Lung (tissue), 12 donors: ENCODE data around the gene TRAF3. TPM values are rescaled to one million over a fixed set of nuclear protein-coding genes. Genes with fewer than 3 reads are reported as not detected.

Experiments
- ATAC-seq: fragments of 200-7000 bp; cut with Tn5 transposase; one replicate; pipeline ENCODE4 v1.9.1; 2020; ENCODE audit warnings: moderate number of reproducible peaks; ENCODE audit not compliant: insufficient read depth, low FRiP score
- DNase-seq, 3 donors: peaks; one replicate each; pipeline ENCODE4 v3.0.0-alpha.2; 2013 to 2017
- H3K27ac ChIP-seq, 2 donors: one replicate each; pipeline ENCODE4 v1.5.1; 2013; ENCODE audit warnings: mild to moderate bottlenecking in 2 of 2, moderate library complexity in 2 of 2, control low read depth in 1 of 2, inconsistent platforms in 1 of 2, low read depth in 1 of 2, low read length in 1 of 2
- H3K27me3 ChIP-seq, 3 donors: one replicate each; pipeline ENCODE4 v1.5.1; 2013; ENCODE audit warnings: low read length in 2 of 3; ENCODE audit not compliant: control insufficient read depth in 3 of 3, insufficient read depth in 3 of 3
- H3K36me3 ChIP-seq, 4 donors: one replicate each; pipeline ENCODE4 v1.5.1; 2013; ENCODE audit warnings: low read length in 4 of 4, mild to moderate bottlenecking in 1 of 4, moderate library complexity in 1 of 4; ENCODE audit not compliant: control insufficient read depth in 4 of 4, insufficient read depth in 4 of 4
- H3K4me1 ChIP-seq, 5 donors: one replicate each; pipeline ENCODE4 v1.5.1; 2013; ENCODE audit warnings: low read length in 5 of 5, mild to moderate bottlenecking in 2 of 5, moderate library complexity in 1 of 5; ENCODE audit not compliant: control insufficient read depth in 5 of 5, insufficient read depth in 5 of 5
- H3K4me3 ChIP-seq: one replicate; pipeline ENCODE4 v1.5.1; 2013; ENCODE audit warnings: mild to moderate bottlenecking, control low read depth, moderate library complexity
- H3K9ac ChIP-seq, 2 donors: one replicate each; pipeline ENCODE4 v1.5.1; 2013; ENCODE audit warnings: low read length in 2 of 2, control low read depth in 1 of 2; ENCODE audit not compliant: insufficient read depth in 1 of 2
- H3K9me3 ChIP-seq, 4 donors: one replicate each; pipeline ENCODE4 v1.5.1; 2013; ENCODE audit warnings: low read length in 3 of 4, mild to moderate bottlenecking in 1 of 4, moderate library complexity in 1 of 4; ENCODE audit not compliant: control insufficient read depth in 4 of 4, insufficient read depth in 3 of 4
- WGBS, 2 donors: extraction: QIAGEN DNeasy Blood & Tissue Kit; methylation state at CpG; one replicate each; pipeline ENCODE4 v1.1.7; 2013; 5-methylcytosine and 5-hydroxymethylcytosine counted together
- polyA plus RNA-seq, 2 donors: library from polyadenylated mRNA; stranded (reverse); fragments of 200-250 nt; gene quantifications; one replicate each; pipeline ENCODE4 v1.2.1, GENCODE V29; 2013
- total RNA-seq, 2 donors: library from RNA; depleted of rRNA in 1 of 2; stranded (reverse); fragments of >200 nt in 1 of 2; gene quantifications; one replicate each; pipeline ENCODE4 v1.2.1, GENCODE V29; 2014 to 2021
- TF ChIP-seq, protein P1 (sequence below): IDR thresholded peaks from 2 replicates; pipeline ENCODE4 v1.5.1; 2012; ENCODE audit warnings: mild to moderate bottlenecking; ENCODE audit errors: control extremely low read depth, extremely low read depth
- donor health status: control.
- donor health status: control.
- donor health status: Bipolar disorder and iron deficiency.
- donor health status: healthy.
- donor health status: DM: yes; HTN: yes; CAD: no.

The TRAF3 gene
- total and polyA plus RNA-seq, 4 donors, result 5.7 to 25.5 (median 18.7) TPM

DNA sequence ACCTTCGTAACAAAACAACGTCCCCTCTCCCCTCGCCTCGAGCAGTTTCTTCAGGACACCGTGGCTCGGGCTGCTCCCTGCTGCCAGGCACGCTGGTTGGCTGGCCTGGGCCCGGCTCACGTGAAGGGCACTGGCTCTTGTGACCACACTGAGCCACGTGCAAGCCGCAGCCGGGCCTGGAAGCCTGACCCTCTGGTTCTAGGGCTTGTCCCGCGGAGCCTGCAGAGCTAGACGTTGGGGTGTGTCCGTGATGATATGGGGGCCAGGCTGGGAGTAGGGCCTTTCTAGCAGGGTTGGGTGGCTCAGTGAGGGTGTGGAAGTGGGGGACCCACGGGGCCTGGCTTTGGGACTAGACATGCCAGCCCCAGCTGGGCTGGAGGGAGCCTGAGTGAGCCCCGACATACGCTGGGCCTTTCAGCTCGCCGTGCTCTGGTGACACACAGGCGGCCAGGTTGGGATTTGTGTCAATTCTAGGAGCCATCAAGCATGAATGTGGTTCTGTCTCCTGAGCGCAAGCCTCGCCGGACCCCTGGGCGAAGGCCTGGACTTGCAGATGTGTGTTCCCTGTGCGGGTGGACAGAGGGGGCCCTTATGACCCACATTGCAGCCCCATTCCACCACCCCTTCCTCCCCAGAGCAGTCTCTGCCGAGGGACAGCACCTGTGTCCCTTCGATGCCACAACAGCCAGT lies 131.7 kb downstream of the TRAF3 start:
- no peaks in the 10 kb centered on the region for H3K27me3 ChIP-seq
- no peaks in the 10 kb centered on the region for H3K9me3 ChIP-seq
- no peak for DNase-seq
- H3K9ac ChIP-seq, result no peak overlapping the region
- no peak for ATAC-seq
- H3K4me1 ChIP-seq, result no peaks in the 10 kb centered on the region
- H3K27ac ChIP-seq, result no peak overlapping the region
- TF ChIP-seq, protein P1, sequence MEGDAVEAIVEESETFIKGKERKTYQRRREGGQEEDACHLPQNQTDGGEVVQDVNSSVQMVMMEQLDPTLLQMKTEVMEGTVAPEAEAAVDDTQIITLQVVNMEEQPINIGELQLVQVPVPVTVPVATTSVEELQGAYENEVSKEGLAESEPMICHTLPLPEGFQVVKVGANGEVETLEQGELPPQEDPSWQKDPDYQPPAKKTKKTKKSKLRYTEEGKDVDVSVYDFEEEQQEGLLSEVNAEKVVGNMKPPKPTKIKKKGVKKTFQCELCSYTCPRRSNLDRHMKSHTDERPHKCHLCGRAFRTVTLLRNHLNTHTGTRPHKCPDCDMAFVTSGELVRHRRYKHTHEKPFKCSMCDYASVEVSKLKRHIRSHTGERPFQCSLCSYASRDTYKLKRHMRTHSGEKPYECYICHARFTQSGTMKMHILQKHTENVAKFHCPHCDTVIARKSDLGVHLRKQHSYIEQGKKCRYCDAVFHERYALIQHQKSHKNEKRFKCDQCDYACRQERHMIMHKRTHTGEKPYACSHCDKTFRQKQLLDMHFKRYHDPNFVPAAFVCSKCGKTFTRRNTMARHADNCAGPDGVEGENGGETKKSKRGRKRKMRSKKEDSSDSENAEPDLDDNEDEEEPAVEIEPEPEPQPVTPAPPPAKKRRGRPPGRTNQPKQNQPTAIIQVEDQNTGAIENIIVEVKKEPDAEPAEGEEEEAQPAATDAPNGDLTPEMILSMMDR, result no peak
- 96% methylated on average over 28 to 29 of the region's 29 CpGs for WGBS, 2 donors
- no peak overlapping the region for H3K4me3 ChIP-seq
- peaks cover 0 to 29% (median 6%) of the 10 kb centered on the region in 4 donors for H3K36me3 ChIP-seq

DNA sequence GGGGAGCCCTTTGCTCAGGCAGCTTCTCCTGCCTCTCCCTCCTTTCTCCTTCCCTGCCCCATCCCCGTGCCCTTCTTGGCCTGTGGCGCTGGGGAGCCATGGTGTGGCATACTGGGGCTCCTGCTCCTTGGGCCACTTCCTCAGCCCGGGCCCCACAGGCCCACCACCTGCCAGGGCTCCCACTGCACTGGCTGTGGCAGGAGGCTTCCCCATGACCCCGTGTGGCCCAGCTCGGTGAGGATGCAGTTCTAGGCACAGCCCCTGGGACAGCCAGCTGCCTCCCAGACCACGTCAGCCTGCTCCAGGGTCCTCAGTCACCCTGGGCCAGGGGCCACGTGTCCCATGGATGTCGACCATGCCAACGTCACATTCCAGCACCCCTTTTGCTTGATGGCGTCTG lies 132.2 kb downstream of the TRAF3 start:
- H3K27me3 ChIP-seq, result no peaks in the 10 kb centered on the region
- WGBS, 2 donors, result 84 to 89% methylated on average over 10 of the region's 10 CpGs
- no peak for DNase-seq
- no peak overlapping the region for H3K9ac ChIP-seq
- no peak overlapping the region for H3K27ac ChIP-seq
- H3K36me3 ChIP-seq, result peaks cover 0 to 26% (median 6%) of the 10 kb centered on the region in 4 donors
- ATAC-seq, result no peak
- H3K4me1 ChIP-seq, result no peaks in the 10 kb centered on the region
- no peak overlapping the region for H3K4me3 ChIP-seq
- TF ChIP-seq, protein P1, result no peak
- no peaks in the 10 kb centered on the region for H3K9me3 ChIP-seq

DNA sequence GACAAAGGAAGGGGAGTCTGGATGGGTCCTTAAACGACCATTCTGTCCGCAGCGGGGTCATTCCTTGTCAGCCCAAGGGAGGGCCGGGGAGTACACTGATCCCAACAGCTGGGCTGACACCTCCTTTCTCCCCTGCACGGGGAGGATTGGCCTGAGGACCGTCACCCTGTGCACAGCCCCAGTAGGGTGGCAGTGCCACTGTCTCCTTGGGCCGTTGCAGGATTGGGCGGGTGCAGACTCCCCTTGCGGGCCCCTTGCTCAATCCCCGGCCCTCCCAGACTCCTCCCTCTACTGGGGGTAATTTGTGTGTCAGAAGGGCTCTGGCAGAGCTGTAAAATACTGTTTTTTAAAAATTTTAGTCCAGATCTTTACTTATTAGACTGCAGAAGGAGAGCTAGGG lies 132.7 kb downstream of the TRAF3 start:
- no peak overlapping the region for H3K9ac ChIP-seq
- no peaks in the 10 kb centered on the region for H3K27me3 ChIP-seq
- TF ChIP-seq, protein P1, result no peak
- no peak overlapping the region for H3K27ac ChIP-seq
- no peaks in the 10 kb centered on the region for H3K4me1 ChIP-seq
- no peak for ATAC-seq
- peaks cover 0 to 26% (median 6%) of the 10 kb centered on the region in 4 donors for H3K36me3 ChIP-seq
- no peak for DNase-seq
- H3K4me3 ChIP-seq, result no peak overlapping the region
- no peaks in the 10 kb centered on the region for H3K9me3 ChIP-seq
- WGBS, 2 donors, result 69 to 83% methylated on average over 10 of the region's 10 CpGs

DNA sequence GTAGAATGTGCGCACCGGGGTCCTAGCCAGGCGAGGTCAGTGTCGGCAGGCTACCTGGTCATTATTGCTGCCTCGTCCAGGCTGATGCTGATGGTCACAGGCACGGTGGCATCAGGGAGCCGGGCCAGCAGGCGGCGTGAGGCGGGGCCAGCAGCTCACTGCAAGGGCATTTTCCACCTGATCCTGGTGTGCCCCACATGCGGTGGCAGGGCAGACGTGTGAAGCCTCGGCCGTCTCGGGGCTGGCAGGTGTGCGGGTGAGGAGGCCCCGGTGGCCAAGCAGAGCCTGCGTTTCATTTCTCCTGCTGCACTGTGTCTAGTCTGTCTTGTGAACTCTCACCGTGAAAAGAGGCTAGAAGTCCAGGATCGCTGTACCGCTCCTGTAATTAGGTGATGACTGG lies 133.2 kb downstream of the TRAF3 start:
- TF ChIP-seq, protein P1, result no peak
- H3K27ac ChIP-seq, result no peak overlapping the region
- peaks cover 0 to 21% (median 3%) of the 10 kb centered on the region in 4 donors for H3K36me3 ChIP-seq
- ATAC-seq (no peak), DNase-seq (no peak)
- 92 to 94% methylated on average over 21 of the region's 21 CpGs for WGBS, 2 donors
- H3K4me3 ChIP-seq, result no peak overlapping the region
- no peak overlapping the region for H3K9ac ChIP-seq
- no peaks in the 10 kb centered on the region for H3K9me3 ChIP-seq
- no peaks in the 10 kb centered on the region for H3K27me3 ChIP-seq
- no peaks in the 10 kb centered on the region for H3K4me1 ChIP-seq
